SJCRH30 (cell line): ENCODE results near the gene ABCG2. TPM values are rescaled to one million over a fixed set of nuclear protein-coding genes. Genes with fewer than 3 reads are reported as not detected.
A peak's percentile ranks its signal among the peaks of the same experiment; 100 is the strongest.

ENCODE experiments used
- DNase-seq, 2 experiments: peaks; one replicate each; pipeline ENCODE4 v3.0.0-alpha.2; 2015 to 2020
- H3K27ac ChIP-seq: fragments of 250-450 bp; sonication (Bioruptor Pico); 2 replicates; pipeline ENCODE4 v1.5.1; 2020; ENCODE audit warnings: mild to moderate bottlenecking, moderate library complexity
- H3K27me3 ChIP-seq: fragments of 250-450 bp; sonication (Bioruptor Pico); 2 replicates; pipeline ENCODE4 v1.5.1; 2020; ENCODE audit warnings: mild to moderate bottlenecking, moderate library complexity
- H3K36me3 ChIP-seq: fragments of 250-450 bp; sonication (Bioruptor Pico); 2 replicates; pipeline ENCODE4 v1.5.1; 2020; ENCODE audit warnings: mild to moderate bottlenecking, moderate library complexity
- H3K4me1 ChIP-seq: fragments of 250-450 bp; sonication (Bioruptor Pico); 2 replicates; pipeline ENCODE4 v1.5.1; 2020; ENCODE audit warnings: mild to moderate bottlenecking, moderate library complexity
- H3K4me3 ChIP-seq: fragments of 250-450 bp; sonication (Bioruptor Pico); 2 replicates; pipeline ENCODE4 v1.5.1; 2020; ENCODE audit warnings: mild to moderate bottlenecking, moderate library complexity
- H3K9me3 ChIP-seq: fragments of 250-450 bp; sonication (Bioruptor Pico); replicated peaks from 2 replicates; pipeline ENCODE4 v1.5.1; 2020; ENCODE audit warnings: mild to moderate bottlenecking, moderate library complexity
- total RNA-seq: library from RNA; depleted of rRNA; stranded (reverse); fragments of >200 nt; shearing (Covaris generic); gene quantifications from 2 replicates; pipeline ENCODE4 v1.2.3, GENCODE V29; 2014; rRNA removed

The ABCG2 gene
- total RNA-seq, result 0.12 and 0.35 TPM in 2 replicates

GRCh38 chr4:88158489-88159228, at the start of gene ABCG2:
Gene ABCG2, minus strand, starts transcription at chr4:88158639. Its CDS starts 18,644 bp downstream, at chr4:88139995.
- Histone ChIP-seq H3K27ac (no peak within 1 kb of the TSS), H3K4me1 (no peaks in the 10 kb centered on the region)
- peak; percentile 24 to 38 for DNase-seq

GRCh38 chr4:88208156-88208555, 49.7 kb upstream of the ABCG2 start:
- no peaks in the 10 kb centered on the region for H3K36me3 ChIP-seq
- no peaks in the 10 kb centered on the region for H3K9me3 ChIP-seq
- DNase-seq, result no peak
- no peak overlapping the region for H3K4me3 ChIP-seq
- no peak overlapping the region for H3K27ac ChIP-seq
- H3K4me1 ChIP-seq, result no peaks in the 10 kb centered on the region
- H3K27me3 ChIP-seq, result no peaks in the 10 kb centered on the region; the same call in 1 of the 2 replicates

More at GRCh38 chr4:88158489-88159228, at the start of gene ABCG2:
- Histone ChIP-seq H3K27me3 (peaks cover 4% of the 10 kb centered on the region), H3K9me3 (no peaks in the 10 kb centered on the region), H3K4me3 (peak within 1 kb of the TSS; percentile 58), H3K36me3 (no peaks in the 10 kb centered on the region)

- no peaks in the 10 kb centered on the region for H3K4me1 ChIP-seq
- no peak overlapping the region for H3K27ac ChIP-seq
- DNase-seq, result no peak
- H3K27me3 ChIP-seq, result no peaks in the 10 kb centered on the region; the same call in 1 of the 2 replicates
- H3K36me3 ChIP-seq, result no peaks in the 10 kb centered on the region
- H3K9me3 ChIP-seq, result no peaks in the 10 kb centered on the region
- H3K4me3 ChIP-seq, result no peak overlapping the region
Measured at GRCh38 chr4:88207171-88207570, 48.7 kb upstream of the ABCG2 start.

- Histone ChIP-seq H3K9me3 (no peaks in the 10 kb centered on the region), H3K27ac (no peak overlapping the region), H3K4me1 (no peaks in the 10 kb centered on the region), H3K36me3 (no peaks in the 10 kb centered on the region), H3K4me3 (no peak overlapping the region), H3K27me3 (no peaks in the 10 kb centered on the region; the same call in 1 of the 2 replicates)
- DNase-seq, result no peak
Measured at GRCh38 chr4:88204882-88205281, 46.4 kb upstream of the ABCG2 start.

- H3K9me3 ChIP-seq, result no peaks in the 10 kb centered on the region
- no peaks in the 10 kb centered on the region; the same call in 1 of the 2 replicates for H3K27me3 ChIP-seq
- H3K4me3 ChIP-seq, result no peak overlapping the region
- no peak overlapping the region for H3K27ac ChIP-seq
- no peaks in the 10 kb centered on the region for H3K4me1 ChIP-seq
- H3K36me3 ChIP-seq, result no peaks in the 10 kb centered on the region
- DNase-seq, result no peak
Measured at GRCh38 chr4:88202443-88202842, 44.0 kb upstream of the ABCG2 start.

GRCh38 chr4:88200186-88200585, 41.7 kb upstream of the ABCG2 start:
- H3K4me3 ChIP-seq, result no peak overlapping the region
- H3K36me3 ChIP-seq, result no peaks in the 10 kb centered on the region
- no peaks in the 10 kb centered on the region for H3K9me3 ChIP-seq
- H3K27ac ChIP-seq, result no peak overlapping the region
- H3K4me1 ChIP-seq, result no peaks in the 10 kb centered on the region
- H3K27me3 ChIP-seq, result no peaks in the 10 kb centered on the region; the same call in 1 of the 2 replicates
- no peak for DNase-seq

GRCh38 chr4:88196523-88197185, 38.2 kb upstream of the ABCG2 start:
- no peaks in the 10 kb centered on the region for H3K36me3 ChIP-seq
- no peaks in the 10 kb centered on the region for H3K4me1 ChIP-seq
- no peak overlapping the region for H3K27ac ChIP-seq
- DNase-seq, result no peak
- peaks cover 4% of the 10 kb centered on the region; the same call in 1 of the 2 replicates for H3K27me3 ChIP-seq
- no peaks in the 10 kb centered on the region for H3K9me3 ChIP-seq
- no peak overlapping the region for H3K4me3 ChIP-seq

- no peaks in the 10 kb centered on the region for H3K9me3 ChIP-seq
- H3K4me1 ChIP-seq, result no peaks in the 10 kb centered on the region
- H3K36me3 ChIP-seq, result no peaks in the 10 kb centered on the region
Measured at GRCh38 chr4:88196013-88196365, 37.5 kb upstream of the ABCG2 start.

GRCh38 chr4:88195328-88196012, 37.0 kb upstream of the ABCG2 start:
- H3K27me3 ChIP-seq, result peaks cover 4% of the 10 kb centered on the region; the same call in 1 of the 2 replicates
- H3K4me1 ChIP-seq, result no peaks in the 10 kb centered on the region
- H3K9me3 ChIP-seq, result no peaks in the 10 kb centered on the region
- no peak overlapping the region for H3K4me3 ChIP-seq
- no peak overlapping the region for H3K27ac ChIP-seq
- H3K36me3 ChIP-seq, result no peaks in the 10 kb centered on the region
- DNase-seq, result no peak

More at GRCh38 chr4:88196013-88196365, 37.5 kb upstream of the ABCG2 start:
- Histone ChIP-seq H3K27me3 (peaks cover 4% of the 10 kb centered on the region; the same call in 1 of the 2 replicates), H3K27ac (no peak overlapping the region), H3K4me3 (no peak overlapping the region)
- DNase-seq, result no peak

- peaks cover 4% of the 10 kb centered on the region; the same call in 1 of the 2 replicates for H3K27me3 ChIP-seq
- H3K36me3 ChIP-seq, result no peaks in the 10 kb centered on the region
- no peaks in the 10 kb centered on the region for H3K9me3 ChIP-seq
- no peak overlapping the region for H3K4me3 ChIP-seq
- no peak for DNase-seq
- H3K27ac ChIP-seq, result no peak overlapping the region
- H3K4me1 ChIP-seq, result no peaks in the 10 kb centered on the region
Measured at GRCh38 chr4:88191404-88191803, 33.0 kb upstream of the ABCG2 start.

- no peak for DNase-seq
- no peak overlapping the region for H3K4me3 ChIP-seq
- no peaks in the 10 kb centered on the region for H3K4me1 ChIP-seq
Measured at GRCh38 chr4:88189881-88190585, 31.6 kb upstream of the ABCG2 start.

GRCh38 chr4:88189418-88189738, 30.9 kb upstream of the ABCG2 start:
- no peak for DNase-seq
- Histone ChIP-seq H3K9me3 (no peaks in the 10 kb centered on the region), H3K4me1 (no peaks in the 10 kb centered on the region), H3K36me3 (no peaks in the 10 kb centered on the region), H3K27ac (no peak overlapping the region), H3K27me3 (peaks cover 4% of the 10 kb centered on the region; the same call in 1 of the 2 replicates), H3K4me3 (no peak overlapping the region)

More at GRCh38 chr4:88189881-88190585, 31.6 kb upstream of the ABCG2 start:
- no peak overlapping the region for H3K27ac ChIP-seq
- H3K27me3 ChIP-seq, result peaks cover 4% of the 10 kb centered on the region; the same call in 1 of the 2 replicates
- no peaks in the 10 kb centered on the region for H3K9me3 ChIP-seq
- no peaks in the 10 kb centered on the region for H3K36me3 ChIP-seq

GRCh38 chr4:88188738-88189417, 30.4 kb upstream of the ABCG2 start:
- Histone ChIP-seq H3K4me3 (no peak overlapping the region), H3K4me1 (no peaks in the 10 kb centered on the region), H3K27ac (no peak overlapping the region), H3K27me3 (peaks cover 4% of the 10 kb centered on the region; the same call in 1 of the 2 replicates), H3K36me3 (no peaks in the 10 kb centered on the region), H3K9me3 (no peaks in the 10 kb centered on the region)
- no peak for DNase-seq

- no peak for DNase-seq
Measured at GRCh38 chr4:88187766-88188165, 29.3 kb upstream of the ABCG2 start.

More at GRCh38 chr4:88187766-88188165, 29.3 kb upstream of the ABCG2 start:
- Histone ChIP-seq H3K4me1 (no peaks in the 10 kb centered on the region), H3K9me3 (no peaks in the 10 kb centered on the region), H3K36me3 (no peaks in the 10 kb centered on the region), H3K4me3 (no peak overlapping the region), H3K27me3 (no peaks in the 10 kb centered on the region), H3K27ac (no peak overlapping the region)
